ENCODE data around the gene FAM180B.
A peak's percentile ranks its signal among the peaks of the same experiment; 100 is the strongest.
"Not testable (repeated sequence)": the region's sequence is repeated elsewhere in the genome, so short reads cannot be mapped to it uniquely, and the experiment has no call there.

The FAM180B gene

GRCh38 chr11:47586098-47586855 is at the start of gene FAM180B:
TSS of gene FAM180B (plus strand) at chr11:47586678. CDS start at chr11:47586769, 91 bp downstream.
- DNase-seq (ENCODE audit: low spot score) = no peak

GRCh38 chr11:47536915-47537314 is 49.6 kb upstream of the FAM180B start:
- DNase-seq (ENCODE audit: low spot score) = no peak

GRCh38 chr11:47538741-47539565 is 47.5 kb upstream of the FAM180B start:
- DNase-seq (ENCODE audit: low spot score) = no peak

- DNase-seq (ENCODE audit: low spot score) = no peak
Observed at GRCh38 chr11:47539681-47540039, 46.8 kb upstream of the FAM180B start.

GRCh38 chr11:47541070-47541469 is 45.4 kb upstream of the FAM180B start:
- DNase-seq (ENCODE audit: low spot score) = no peak

- no peak for DNase-seq (ENCODE audit: low spot score)
Observed at GRCh38 chr11:47545298-47545697, 41.2 kb upstream of the FAM180B start.

- not testable (repeated sequence) for DNase-seq (ENCODE audit: low spot score)
Observed at GRCh38 chr11:47546274-47546673, 40.2 kb upstream of the FAM180B start.

- no peak for DNase-seq (ENCODE audit: low spot score)
Observed at GRCh38 chr11:47550288-47551047, 36.0 kb upstream of the FAM180B start.

GRCh38 chr11:47551086-47551485 is 35.4 kb upstream of the FAM180B start:
- no peak for DNase-seq (ENCODE audit: low spot score)

- no peak for DNase-seq (ENCODE audit: low spot score)
Observed at GRCh38 chr11:47552056-47552565, 34.4 kb upstream of the FAM180B start.

GRCh38 chr11:47552566-47553405 is 33.7 kb upstream of the FAM180B start, which contains the start of gene CELF1:
TSS of gene CELF1 (minus strand) at chr11:47553132. CDS start at chr11:47499523, 53,609 bp downstream.
- peak; percentile 89 for DNase-seq (ENCODE audit: low spot score)

GRCh38 chr11:47553406-47553743 is 33.1 kb upstream of the FAM180B start:
- no peak for DNase-seq (ENCODE audit: low spot score)

- not testable (repeated sequence) for DNase-seq (ENCODE audit: low spot score)
Observed at GRCh38 chr11:47557004-47557403, 29.5 kb upstream of the FAM180B start.

GRCh38 chr11:47558695-47559094 is 27.8 kb upstream of the FAM180B start:
- no peak for DNase-seq (ENCODE audit: low spot score)

- DNase-seq (ENCODE audit: low spot score) = no peak
Observed at GRCh38 chr11:47560426-47560825, 26.1 kb upstream of the FAM180B start.

- DNase-seq (ENCODE audit: low spot score) = not testable (repeated sequence)
Observed at GRCh38 chr11:47562393-47562792, 24.1 kb upstream of the FAM180B start.

- DNase-seq (ENCODE audit: low spot score) = not testable (repeated sequence)
Observed at GRCh38 chr11:47564366-47564765, 22.1 kb upstream of the FAM180B start.

- DNase-seq (ENCODE audit: low spot score) = no peak
Observed at GRCh38 chr11:47564933-47565339, 21.5 kb upstream of the FAM180B start.

- peak; percentile 55 for DNase-seq (ENCODE audit: low spot score)
Observed at GRCh38 chr11:47565340-47566148, 20.9 kb upstream of the FAM180B start, which contains the start of gene PTPMT1. TSS of gene PTPMT1 (plus strand) at chr11:47565599. CDS start at chr11:47565623, 24 bp downstream.

GRCh38 chr11:47566149-47566698 is 20.3 kb upstream of the FAM180B start:
- DNase-seq (ENCODE audit: low spot score) = no peak

Data from CD4-positive, alpha-beta T cell treated with Interleukin-6 at 100 ng/mL for 8 hours (primary cell).